Activated T-helper 2 cell treated with anti-CD3 and anti-CD28 coated beads, Interferon-gamma antibody, Interleukin-2, Interleukin-4, amounts not matched to agents 10 μg/mL and 5 μg/mL and 100 μg/mL, durations not matched to agents 14 hours and 24 hours and 36 hours (primary cell): ENCODE measurements around the gene LRRC8D. TPM values are rescaled to one million over a fixed set of nuclear protein-coding genes. Genes with fewer than 3 reads are reported as not detected.

Experiments used
- DNase-seq: peaks from one replicate; pipeline ENCODE4 v3.0.0; 2021; ENCODE audit warnings: low spot score
- H3K27ac Mint-ChIP-seq: one replicate; pipeline ENCODE4 v1.8.0; 2021; ENCODE audit warnings: mixed read lengths
- H3K27me3 Mint-ChIP-seq: one replicate; pipeline ENCODE4 v1.8.0; 2021; ENCODE audit warnings: low read depth, mixed read lengths
- H3K36me3 Mint-ChIP-seq: one replicate; pipeline ENCODE4 v1.8.0; 2021; ENCODE audit warnings: low read depth, mixed read lengths
- H3K4me1 Mint-ChIP-seq: one replicate; pipeline ENCODE4 v1.8.0; 2021; ENCODE audit warnings: low read depth, mixed read lengths
- H3K4me3 Mint-ChIP-seq: one replicate; pipeline ENCODE4 v1.8.0; 2021; ENCODE audit warnings: low read depth, mild to moderate bottlenecking, moderate library complexity, mixed read lengths
- H3K9me3 Mint-ChIP-seq: one replicate; pipeline ENCODE4 v1.8.0; 2021; ENCODE audit warnings: mixed read lengths
- intact Hi-C: fragments of 100-400 bp; cut with micrococcal nuclease; formaldehyde crosslinking; loops from one replicate; pipeline ENCODE4 v1.15.1; 2023
- total RNA-seq: library from RNA; stranded (reverse); gene quantifications from 2 replicates; pipeline ENCODE4 v1.2.3, GENCODE V29; 2022

LRRC8D gene
- total RNA-seq, 1 donor from 2014 or later: 28.6 TPM

DNA sequence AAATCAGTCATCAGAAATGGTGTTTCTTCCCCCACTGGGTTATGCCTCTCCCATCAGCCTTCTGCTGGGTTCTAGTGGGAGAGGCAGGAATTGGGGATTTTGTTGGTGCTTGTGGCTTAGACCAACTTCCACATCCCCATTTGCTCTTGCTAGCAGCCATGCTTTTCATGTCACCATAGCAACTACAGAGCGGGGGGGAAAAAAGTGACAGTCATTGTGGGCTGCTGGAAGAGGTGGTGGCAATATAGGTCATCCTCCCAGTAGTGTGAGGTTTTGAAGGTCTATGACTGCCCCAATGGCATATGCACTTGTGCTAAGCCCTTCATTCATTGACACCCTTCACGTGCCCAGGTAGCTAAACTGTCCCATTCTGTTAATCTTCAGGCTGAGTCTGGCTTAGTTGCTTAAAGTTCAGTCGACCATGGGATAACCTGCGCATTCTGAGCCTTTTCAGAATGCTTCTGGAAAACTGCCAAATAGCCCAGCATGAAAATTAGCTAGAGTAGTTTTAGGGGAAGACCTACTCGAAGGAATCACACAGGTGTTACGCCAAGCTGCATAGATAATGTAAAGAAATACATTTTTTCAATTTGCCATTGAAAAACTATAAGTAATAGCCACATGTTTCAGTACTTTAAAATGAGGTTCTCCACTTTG, 120.4 kb downstream of the LRRC8D start:
- Mint-ChIP-seq H3K4me3 (no peak overlapping the region), H3K27ac (no peak overlapping the region), H3K36me3 (peaks cover 9% of the 10 kb centered on the region), H3K27me3 (no peaks in the 10 kb centered on the region), H3K9me3 (no peaks in the 10 kb centered on the region), H3K4me1 (peaks cover 18% of the 10 kb centered on the region)
- DNase-seq: no peak
- intact Hi-C loops: no loop called here

DNA sequence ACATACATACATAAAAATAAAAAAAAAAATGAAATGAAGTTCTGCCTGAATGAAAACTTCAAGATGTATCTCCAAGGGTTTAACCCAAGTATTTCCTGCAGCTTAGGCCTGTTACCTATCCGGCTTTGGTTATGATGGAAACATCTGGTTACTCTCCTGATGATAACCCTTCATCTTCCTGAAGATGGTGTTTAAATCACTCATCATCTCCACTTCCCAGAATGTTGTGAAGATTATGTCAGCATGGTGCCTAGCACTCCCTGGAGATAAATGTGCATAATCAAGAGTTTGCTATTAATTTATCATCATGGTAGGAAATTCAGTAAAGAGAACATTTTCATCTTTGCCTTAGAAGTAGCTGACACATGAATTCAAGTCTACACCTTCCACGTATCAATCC, 121.2 kb downstream of the LRRC8D start:
- no peak for DNase-seq
- no peak overlapping the region for H3K4me3 Mint-ChIP-seq
- H3K4me1 Mint-ChIP-seq: peaks cover 19% of the 10 kb centered on the region
- H3K27ac Mint-ChIP-seq: no peak overlapping the region
- peaks cover 9% of the 10 kb centered on the region for H3K36me3 Mint-ChIP-seq
- H3K9me3 Mint-ChIP-seq: no peaks in the 10 kb centered on the region
- H3K27me3 Mint-ChIP-seq: no peaks in the 10 kb centered on the region
- intact Hi-C loops: no loop called here

DNA sequence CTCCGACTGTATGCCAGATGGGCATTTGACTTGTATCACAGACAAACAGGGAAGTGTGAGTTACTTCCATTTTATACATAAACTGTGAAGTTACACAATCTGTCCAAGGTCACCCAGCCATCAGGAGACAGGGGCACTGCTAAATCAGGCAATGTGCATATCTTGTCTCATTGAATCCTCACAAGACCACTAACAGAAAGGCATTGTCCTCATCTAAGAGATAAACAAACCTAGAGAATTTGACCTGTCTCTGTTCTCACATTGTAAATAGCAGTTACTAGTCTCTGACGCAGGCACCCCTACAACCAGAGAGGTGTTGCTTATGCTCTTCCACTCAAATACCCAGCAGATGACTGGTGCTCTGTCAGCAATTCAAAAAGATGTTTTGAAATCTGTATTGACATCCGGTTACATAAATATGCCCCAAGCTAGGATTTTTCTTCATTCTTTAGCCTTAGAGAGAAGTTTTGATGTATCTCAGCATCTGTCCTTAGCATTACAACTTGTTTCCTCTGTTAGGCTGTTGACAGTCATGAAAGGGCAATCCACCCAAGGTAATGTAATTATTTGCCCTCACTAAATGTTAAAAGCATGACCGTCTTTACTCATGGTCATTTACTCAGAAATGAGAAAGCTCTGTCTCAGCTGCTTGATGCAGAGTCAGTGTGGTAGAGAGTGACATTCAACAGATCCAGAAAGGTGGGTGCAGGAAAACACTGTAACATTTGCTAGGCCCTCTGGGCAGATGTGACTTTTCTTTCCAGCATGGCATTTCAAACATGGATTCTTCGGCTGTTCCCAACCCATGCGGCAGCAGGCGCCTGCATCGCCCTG, 122.2 kb downstream of the LRRC8D start:
- H3K9me3 Mint-ChIP-seq: no peaks in the 10 kb centered on the region
- H3K27me3 Mint-ChIP-seq: no peaks in the 10 kb centered on the region
- peaks cover 12% of the 10 kb centered on the region for H3K4me1 Mint-ChIP-seq
- H3K4me3 Mint-ChIP-seq: no peak overlapping the region
- peaks cover 9% of the 10 kb centered on the region for H3K36me3 Mint-ChIP-seq
- DNase-seq: no peak
- H3K27ac Mint-ChIP-seq: no peak overlapping the region
- intact Hi-C loops: no loop called here

DNA sequence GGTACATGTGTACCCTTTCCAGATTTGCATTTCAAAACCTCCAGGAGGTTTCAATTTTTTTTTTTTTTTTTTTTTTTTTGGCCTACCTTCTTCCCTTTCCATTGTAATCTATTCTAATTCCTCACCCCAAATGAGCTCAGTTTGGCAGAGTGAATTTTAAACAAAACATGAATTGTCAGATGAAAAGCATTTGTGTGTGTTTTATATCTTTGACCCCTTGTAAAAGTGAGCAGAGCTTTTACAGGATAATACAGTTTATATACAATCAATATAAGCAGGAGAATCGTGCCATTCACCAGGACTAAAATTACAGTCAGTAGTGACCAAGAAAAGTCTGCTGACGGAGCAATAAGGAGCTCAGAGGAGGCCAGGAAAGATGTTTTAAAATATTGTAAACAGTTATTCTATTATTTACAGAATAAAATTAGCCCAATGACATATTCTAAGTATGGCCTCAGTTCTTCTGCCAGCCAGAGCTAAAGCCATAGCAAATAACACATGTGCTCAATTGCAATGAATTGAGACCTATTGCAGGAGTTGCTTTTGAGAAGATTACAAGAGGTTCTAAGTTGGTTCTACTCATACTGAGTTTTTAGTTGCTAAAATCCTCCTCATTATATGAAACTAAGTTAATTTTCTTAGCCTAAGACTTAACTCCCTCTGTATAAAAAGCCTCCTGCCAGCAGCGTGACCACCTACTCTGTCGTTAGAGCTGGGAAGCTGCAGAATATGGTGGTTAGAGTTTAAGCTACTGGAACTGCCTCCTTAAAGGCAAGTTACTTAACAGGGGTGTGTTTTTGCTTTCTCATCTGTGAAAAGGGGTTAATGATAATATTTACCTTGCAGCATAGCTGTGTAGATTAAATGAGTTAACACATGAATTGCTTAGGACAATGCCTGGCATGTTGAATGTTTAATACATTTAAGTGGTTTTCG, 123.3 kb downstream of the LRRC8D start:
- Mint-ChIP-seq H3K36me3 (no peaks in the 10 kb centered on the region), H3K4me3 (no peak overlapping the region), H3K27me3 (no peaks in the 10 kb centered on the region), H3K9me3 (no peaks in the 10 kb centered on the region), H3K27ac (no peak overlapping the region), H3K4me1 (peaks cover 6% of the 10 kb centered on the region)
- intact Hi-C loops: no loop called here
- no peak for DNase-seq

DNA sequence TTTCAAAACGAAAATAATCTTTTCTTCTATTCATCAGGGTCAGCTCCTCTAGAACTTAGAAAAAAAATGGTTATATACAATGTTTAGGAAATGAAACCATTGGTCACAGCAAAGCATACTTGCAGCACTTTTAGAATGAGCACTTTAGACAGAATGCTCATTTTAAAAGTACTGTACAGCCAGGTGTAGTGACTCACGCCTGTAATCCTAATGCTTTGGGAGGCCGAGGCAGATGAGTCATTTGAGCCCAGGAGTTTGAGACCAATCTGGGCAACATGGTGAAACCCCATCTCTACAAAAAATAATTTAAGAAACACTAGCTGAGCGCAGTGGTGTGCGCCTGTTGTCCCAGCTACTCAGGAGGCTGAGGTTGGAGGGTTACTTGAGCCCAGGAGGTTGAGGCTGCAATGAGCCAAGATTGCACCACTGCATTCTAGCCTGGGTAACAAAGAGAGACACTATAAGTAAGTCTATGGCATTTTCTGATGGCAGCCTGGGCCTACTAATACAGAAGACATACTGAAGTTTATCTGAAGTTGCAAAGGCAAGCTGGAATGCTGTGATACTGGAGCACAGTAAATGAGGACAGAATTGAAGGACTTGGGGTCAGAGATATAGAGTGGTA, 125.1 kb downstream of the LRRC8D start:
- Mint-ChIP-seq H3K9me3 (no peaks in the 10 kb centered on the region), H3K36me3 (no peaks in the 10 kb centered on the region), H3K4me3 (no peak overlapping the region), H3K27me3 (no peaks in the 10 kb centered on the region), H3K4me1 (peaks cover 6% of the 10 kb centered on the region), H3K27ac (no peak overlapping the region)
- no peak for DNase-seq
- intact Hi-C loops: no loop called here

DNA sequence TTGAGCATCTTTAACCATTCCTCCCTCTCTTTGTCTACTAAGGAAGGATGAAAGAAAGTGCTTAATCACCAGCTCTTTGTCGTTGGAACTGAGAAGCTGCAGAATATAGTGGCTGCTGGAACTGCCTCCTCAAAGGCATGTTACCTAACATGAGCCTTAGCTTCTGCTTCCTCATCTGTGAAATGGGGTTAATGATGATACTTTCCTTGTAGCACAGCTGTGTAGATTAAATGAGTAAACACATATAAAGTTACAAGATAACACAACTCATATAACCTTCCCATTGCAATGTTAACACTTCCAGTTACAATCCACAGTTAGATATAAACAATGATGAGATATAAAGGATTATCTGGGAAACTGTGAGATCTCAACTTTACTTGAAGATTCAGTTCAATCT, 125.7 kb downstream of the LRRC8D start:
- peaks cover 6% of the 10 kb centered on the region for H3K4me1 Mint-ChIP-seq
- no peaks in the 10 kb centered on the region for H3K27me3 Mint-ChIP-seq
- no peaks in the 10 kb centered on the region for H3K9me3 Mint-ChIP-seq
- H3K36me3 Mint-ChIP-seq: no peaks in the 10 kb centered on the region
- no peak for DNase-seq
- no peak overlapping the region for H3K4me3 Mint-ChIP-seq
- H3K27ac Mint-ChIP-seq: no peak overlapping the region
- intact Hi-C loops: no loop called here

DNA sequence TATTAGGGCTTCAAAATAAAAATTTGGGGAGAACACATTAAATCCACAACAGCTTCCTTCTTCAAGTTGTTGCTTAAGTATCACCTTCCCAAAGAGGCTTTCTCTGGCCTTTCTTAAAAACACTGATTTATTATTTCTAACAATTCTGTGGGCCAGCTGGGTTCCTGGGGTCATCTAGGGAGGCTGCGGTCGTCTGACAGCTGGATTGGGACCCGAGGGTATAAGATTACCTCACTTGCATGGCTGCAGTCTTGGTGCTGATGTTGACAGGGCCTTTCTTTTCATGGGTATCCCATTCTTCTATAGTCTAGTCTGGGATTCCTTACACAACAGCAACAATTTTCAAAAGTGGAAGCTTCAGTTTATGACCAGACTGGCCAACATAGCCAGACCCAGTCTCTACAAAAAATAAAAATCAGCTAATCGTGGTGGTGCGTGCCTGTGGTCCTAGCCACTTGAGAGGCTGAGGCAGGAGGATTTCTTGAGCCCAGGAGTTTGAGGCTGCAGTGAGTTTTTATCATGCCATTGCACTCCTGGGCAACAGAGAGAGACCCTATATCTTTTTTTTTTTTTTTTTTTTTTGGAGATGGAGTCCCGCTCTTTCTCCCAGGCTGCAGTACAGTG, 128.0 kb downstream of the LRRC8D start:
- Mint-ChIP-seq H3K27me3 (no peaks in the 10 kb centered on the region), H3K36me3 (no peaks in the 10 kb centered on the region), H3K27ac (no peak overlapping the region), H3K9me3 (no peaks in the 10 kb centered on the region), H3K4me1 (peaks cover 16% of the 10 kb centered on the region), H3K4me3 (no peak overlapping the region)
- no peak for DNase-seq
- intact Hi-C loops: no loop called here

DNA sequence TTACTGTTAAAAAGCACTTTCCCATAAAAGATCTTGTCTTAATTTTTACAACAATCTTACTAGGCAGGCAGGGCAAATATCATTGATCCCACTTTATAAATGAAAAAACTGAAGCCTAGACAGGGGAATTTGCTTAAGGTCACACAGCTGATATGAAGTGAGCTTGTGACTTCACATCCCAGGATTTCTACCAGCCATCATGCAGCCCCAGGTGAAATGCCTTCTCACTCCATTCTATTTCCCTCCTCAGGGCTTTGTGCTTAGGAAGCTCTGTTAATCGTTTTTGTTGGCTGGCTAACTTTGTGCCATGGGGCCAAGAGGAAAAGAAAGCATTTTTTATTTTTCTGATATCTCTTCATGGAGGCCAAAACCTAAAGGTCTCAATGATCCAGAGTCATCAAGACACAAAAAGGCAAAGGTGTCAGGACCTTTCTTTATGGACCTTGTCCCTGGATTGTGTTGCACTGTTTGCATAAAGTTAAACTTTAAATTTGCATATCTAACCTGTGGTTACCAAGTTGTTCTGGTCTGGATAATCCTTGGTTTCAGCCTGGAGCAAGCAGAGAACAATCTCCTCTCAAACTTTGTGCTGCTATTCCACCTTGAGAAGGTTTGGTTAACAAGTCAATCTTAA, 129.3 kb downstream of the LRRC8D start:
- peaks cover 22% of the 10 kb centered on the region for H3K4me1 Mint-ChIP-seq
- no peaks in the 10 kb centered on the region for H3K27me3 Mint-ChIP-seq
- H3K4me3 Mint-ChIP-seq: no peak overlapping the region
- DNase-seq: no peak
- no peak overlapping the region for H3K27ac Mint-ChIP-seq
- H3K9me3 Mint-ChIP-seq: no peaks in the 10 kb centered on the region
- intact Hi-C loops: loop anchor here (5.0 kb wide), 3 partner anchors 37 to 108 kb away; no protein-coding TSS in a partner anchor
- no peaks in the 10 kb centered on the region for H3K36me3 Mint-ChIP-seq

DNA sequence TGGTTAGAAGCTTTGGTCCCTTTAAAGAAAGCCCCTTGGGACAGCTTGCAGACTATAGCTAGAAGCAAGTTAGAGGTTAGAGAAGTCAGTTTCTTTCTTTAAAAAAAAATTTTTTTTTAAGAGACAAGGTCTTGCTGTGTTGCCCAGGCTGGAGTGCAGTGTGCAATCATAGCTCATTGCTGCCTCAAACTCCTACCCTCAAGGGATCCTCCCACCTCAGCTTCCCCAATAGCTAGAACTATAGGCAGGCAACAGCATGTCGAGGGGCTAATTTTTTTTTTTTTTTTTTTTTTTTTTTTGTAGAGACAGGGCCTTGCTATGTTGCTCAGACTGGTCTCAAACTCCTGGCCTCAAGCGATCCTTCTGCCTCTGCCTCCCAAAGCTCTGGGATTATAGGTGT, 129.9 kb downstream of the LRRC8D start:
- intact Hi-C loops: loop anchor here (5.0 kb wide), 3 partner anchors 37 to 108 kb away; no protein-coding TSS in a partner anchor

DNA sequence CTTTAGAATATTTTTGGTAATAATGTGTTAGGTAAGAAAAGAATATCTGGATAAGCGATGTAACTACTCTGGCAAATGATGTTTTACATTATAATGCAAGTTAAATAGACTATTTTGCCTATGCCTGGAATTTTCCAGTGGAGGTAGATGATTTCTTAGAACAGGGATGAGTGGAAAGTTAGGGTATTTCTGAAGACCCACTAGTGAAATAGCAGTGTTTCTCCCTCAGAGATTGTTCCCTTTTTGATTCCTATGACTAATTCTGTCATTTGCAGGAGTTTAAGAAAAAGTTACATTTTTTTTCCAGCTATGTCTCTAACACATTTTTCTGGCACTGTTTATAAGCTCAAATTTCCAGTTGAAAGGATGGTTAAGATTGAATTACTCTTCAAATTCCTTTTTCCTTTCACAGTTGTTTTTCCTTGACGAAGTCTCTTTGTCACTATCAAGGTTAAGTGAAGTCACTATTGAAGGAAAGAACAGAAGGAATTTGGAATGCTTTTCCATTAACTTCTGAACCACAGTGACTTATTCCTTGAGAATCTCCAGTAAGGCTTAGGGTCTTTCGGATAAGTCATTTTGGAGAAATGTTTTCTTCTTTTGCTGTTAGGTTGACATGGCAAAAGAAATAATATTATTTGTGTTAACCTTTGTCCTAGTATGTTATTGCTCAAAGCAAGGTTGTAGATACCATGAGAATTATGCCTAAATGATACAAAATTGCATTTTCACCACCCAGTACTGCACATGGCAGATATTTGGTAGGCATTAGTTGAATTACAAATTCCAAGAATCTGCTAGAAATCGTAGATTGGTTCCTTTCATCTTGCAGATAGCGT, 131.2 kb downstream of the LRRC8D start:
- Mint-ChIP-seq H3K4me3 (no peak overlapping the region), H3K9me3 (no peaks in the 10 kb centered on the region), H3K4me1 (peaks cover 21% of the 10 kb centered on the region), H3K27me3 (no peaks in the 10 kb centered on the region), H3K27ac (no peak overlapping the region), H3K36me3 (no peaks in the 10 kb centered on the region)
- DNase-seq: no peak
- intact Hi-C loops: loop anchor here (5.0 kb wide), 3 partner anchors 35 to 110 kb away; no protein-coding TSS in a partner anchor

More for the DNA sequence above, 129.9 kb downstream of the LRRC8D start:
- H3K9me3 Mint-ChIP-seq: no peaks in the 10 kb centered on the region
- no peak for DNase-seq
- no peak overlapping the region for H3K4me3 Mint-ChIP-seq
- no peak overlapping the region for H3K27ac Mint-ChIP-seq
- H3K27me3 Mint-ChIP-seq: no peaks in the 10 kb centered on the region
- H3K36me3 Mint-ChIP-seq: no peaks in the 10 kb centered on the region
- peaks cover 22% of the 10 kb centered on the region for H3K4me1 Mint-ChIP-seq

DNA sequence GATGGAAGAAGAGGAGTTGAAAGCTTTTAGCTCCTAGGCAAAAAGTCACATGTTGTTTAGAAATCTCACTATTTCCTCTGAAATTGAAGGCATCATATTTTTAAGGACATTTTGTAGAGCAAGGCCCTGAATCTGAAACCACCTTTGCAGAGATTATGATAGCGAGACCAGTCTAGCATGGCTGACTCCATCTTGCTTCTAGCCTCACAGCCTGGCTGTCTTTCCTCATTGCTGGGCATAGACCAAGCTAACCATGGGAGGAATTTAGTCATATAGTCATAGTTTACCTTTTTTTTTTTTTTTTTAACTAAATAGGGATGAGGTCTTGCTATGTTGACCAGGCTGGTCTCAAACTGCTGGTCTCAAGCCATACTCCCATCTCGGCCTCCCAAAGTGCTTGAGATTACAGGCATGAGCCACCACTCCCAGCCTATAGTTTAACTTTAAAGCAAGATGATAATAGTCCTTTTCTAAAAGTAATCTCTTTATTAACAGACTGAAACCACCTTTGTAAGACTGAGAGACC, 131.8 kb downstream of the LRRC8D start:
- DNase-seq: no peak
- Mint-ChIP-seq H3K4me1 (peaks cover 25% of the 10 kb centered on the region), H3K27ac (no peak overlapping the region), H3K36me3 (no peaks in the 10 kb centered on the region), H3K4me3 (no peak overlapping the region), H3K9me3 (no peaks in the 10 kb centered on the region), H3K27me3 (no peaks in the 10 kb centered on the region)
- intact Hi-C loops: loop anchor here (5.0 kb wide), 3 partner anchors 35 to 110 kb away; no protein-coding TSS in a partner anchor
